Transverse colon (tissue), 4 donors: ENCODE results near the gene NELL2.

ENCODE experiments used
- POLR2A ChIP-seq: fragments of 450-650 bp; IDR thresholded peaks from one replicate; pipeline ENCODE4 v1.6.1; 2016; ENCODE audit warnings: antibody characterized with exemption, mild to moderate bottlenecking, moderate library complexity
- POLR2AphosphoS5 ChIP-seq, 3 donors: sonication (generic); formaldehyde crosslinking; IDR thresholded peaks; one replicate each; pipeline ENCODE4 v1.6.1; 2016; ENCODE audit warnings: antibody characterized with exemption in 3 of 3
- TF ChIP-seq, protein P1 (sequence below), 5 experiments: fragments of 200-600 bp in 3 of 5; fragments of 450-650 bp in 2 of 5; sonication (generic) in 3 of 5; IDR thresholded peaks; 1 replicate in 2 of 5; 2 replicates in 3 of 5; pipeline ENCODE4 v1.5.1; 2016 to 2017; ENCODE audit warnings: antibody characterized with exemption in 5 of 5, inconsistent platforms in 3 of 5, mild to moderate bottlenecking in 2 of 5, moderate library complexity in 1 of 5

- TF ChIP-seq, protein P1, sequence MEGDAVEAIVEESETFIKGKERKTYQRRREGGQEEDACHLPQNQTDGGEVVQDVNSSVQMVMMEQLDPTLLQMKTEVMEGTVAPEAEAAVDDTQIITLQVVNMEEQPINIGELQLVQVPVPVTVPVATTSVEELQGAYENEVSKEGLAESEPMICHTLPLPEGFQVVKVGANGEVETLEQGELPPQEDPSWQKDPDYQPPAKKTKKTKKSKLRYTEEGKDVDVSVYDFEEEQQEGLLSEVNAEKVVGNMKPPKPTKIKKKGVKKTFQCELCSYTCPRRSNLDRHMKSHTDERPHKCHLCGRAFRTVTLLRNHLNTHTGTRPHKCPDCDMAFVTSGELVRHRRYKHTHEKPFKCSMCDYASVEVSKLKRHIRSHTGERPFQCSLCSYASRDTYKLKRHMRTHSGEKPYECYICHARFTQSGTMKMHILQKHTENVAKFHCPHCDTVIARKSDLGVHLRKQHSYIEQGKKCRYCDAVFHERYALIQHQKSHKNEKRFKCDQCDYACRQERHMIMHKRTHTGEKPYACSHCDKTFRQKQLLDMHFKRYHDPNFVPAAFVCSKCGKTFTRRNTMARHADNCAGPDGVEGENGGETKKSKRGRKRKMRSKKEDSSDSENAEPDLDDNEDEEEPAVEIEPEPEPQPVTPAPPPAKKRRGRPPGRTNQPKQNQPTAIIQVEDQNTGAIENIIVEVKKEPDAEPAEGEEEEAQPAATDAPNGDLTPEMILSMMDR (IDR thresholded peaks at IDR 0.05): no peak
- no peak for TF ChIP-seq POLR2AphosphoS5 (IDR thresholded peaks at IDR 0.05)
- TF ChIP-seq POLR2A: no peak
Observed at GRCh38 chr12:44488180-44488579, 387.9 kb downstream of the NELL2 start.
